Caco-2 (cell line): ENCODE results near the gene PTPRN2. TPM values are rescaled to one million over a fixed set of nuclear protein-coding genes. Genes with fewer than 3 reads are reported as not detected.

ENCODE experiments used
- BruUV-seq: library from RNA; stranded (reverse); fragments of 400-500 nt; replicated peaks from 2 replicates; lab custom pipeline; 2021; lab: Mats Ljungman, UMichigan
- CTCF ChIA-PET: fragments of 300-600 bp; sonication (Branson Sonifier 250); formaldehyde crosslinking; loops from one replicate; lab custom pipeline; 2022; ENCODE audit warnings: antibody characterized with exemption; lab: Charles Lee
- POLR2A ChIA-PET: fragments of 300-600 bp; sonication (Branson Sonifier 250); formaldehyde crosslinking; loops from one replicate; lab custom pipeline; 2022; ENCODE audit warnings: antibody characterized with exemption; lab: Charles Lee
- DNase-seq, 2 experiments: peaks; one replicate each; pipeline versions ENCODE4 v3.0.0 to v3.0.0-alpha.2; 2020 to 2022
- H3K27me3 ChIP-seq: replicated peaks from 2 replicates; pipeline ENCODE4 v1.6.0; 2011; ENCODE audit warnings: low read length; ENCODE audit not compliant: control insufficient read depth, insufficient read depth
- H3K36me3 ChIP-seq: 2 replicates; pipeline ENCODE4 v1.5.1; 2011; ENCODE audit warnings: low read length; ENCODE audit not compliant: control insufficient read depth, insufficient read depth
- H3K4me1 ChIP-seq: fragments of 250-450 bp; sonication (Bioruptor Pico); 2 replicates; pipeline ENCODE4 v1.5.1; 2020; ENCODE audit warnings: mild to moderate bottlenecking
- H3K4me3 ChIP-seq: 2 replicates; pipeline ENCODE4 v1.5.1; 2011; ENCODE audit warnings: low read depth, mild to moderate bottlenecking, control low read depth, low read length
- H3K9me3 ChIP-seq: fragments of 250-450 bp; sonication (Bioruptor Pico); 2 replicates; pipeline ENCODE4 v1.5.1; 2020; ENCODE audit warnings: mild to moderate bottlenecking, moderate library complexity
- H3K27ac Mint-ChIP-seq: one replicate; pipeline ENCODE4 v1.8.0; 2022; ENCODE audit warnings: mixed read lengths; ENCODE audit not compliant: unreplicated experiment
- H3K27me3 Mint-ChIP-seq: one replicate; pipeline ENCODE4 v1.8.0; 2022; ENCODE audit warnings: mixed read lengths; ENCODE audit not compliant: insufficient read depth, unreplicated experiment
- H3K36me3 Mint-ChIP-seq: one replicate; pipeline ENCODE4 v1.8.0; 2022; ENCODE audit warnings: mild to moderate bottlenecking, mixed read lengths; ENCODE audit not compliant: insufficient read depth, unreplicated experiment
- H3K4me1 Mint-ChIP-seq: one replicate; pipeline ENCODE4 v1.8.0; 2022; ENCODE audit warnings: low read depth, mixed read lengths; ENCODE audit not compliant: unreplicated experiment
- H3K4me3 Mint-ChIP-seq: one replicate; pipeline ENCODE4 v1.8.0; 2022; ENCODE audit warnings: mild to moderate bottlenecking, moderate library complexity, mixed read lengths; ENCODE audit not compliant: unreplicated experiment
- H3K9me3 Mint-ChIP-seq: one replicate; pipeline ENCODE4 v1.8.0; 2022; ENCODE audit warnings: mixed read lengths; ENCODE audit not compliant: unreplicated experiment
- intact Hi-C: fragments of 100-400 bp; cut with micrococcal nuclease; formaldehyde crosslinking; loops from one replicate; pipeline ENCODE4 v1.10.0; 2022; ENCODE audit not compliant: unreplicated experiment
- total RNA-seq: library from RNA; stranded (reverse); gene quantifications from 2 replicates; pipeline ENCODE4 v1.2.3, GENCODE V29; 2022
- TF ChIP-seq, protein P1 (sequence below), 2 experiments: fragments of 200-600 bp in 1 of 2; IDR thresholded peaks; 1 replicate in 1 of 2; 2 replicates in 1 of 2; pipeline versions ENCODE4 v1.5.1 to v1.8.0; 2011 to 2022; ENCODE audit warnings: antibody characterized with exemption in 1 of 2, control low read depth in 1 of 2, inconsistent platforms in 1 of 2, low read depth in 1 of 2, low read length in 1 of 2, mild to moderate bottlenecking in 1 of 2, moderate library complexity in 1 of 2; ENCODE audit not compliant: insufficient read depth in 1 of 2, severe bottlenecking in 1 of 2, unreplicated experiment in 1 of 2

The PTPRN2 gene
- total RNA-seq, 1 experiment from 2014 or later = 1.4 TPM

DNA sequence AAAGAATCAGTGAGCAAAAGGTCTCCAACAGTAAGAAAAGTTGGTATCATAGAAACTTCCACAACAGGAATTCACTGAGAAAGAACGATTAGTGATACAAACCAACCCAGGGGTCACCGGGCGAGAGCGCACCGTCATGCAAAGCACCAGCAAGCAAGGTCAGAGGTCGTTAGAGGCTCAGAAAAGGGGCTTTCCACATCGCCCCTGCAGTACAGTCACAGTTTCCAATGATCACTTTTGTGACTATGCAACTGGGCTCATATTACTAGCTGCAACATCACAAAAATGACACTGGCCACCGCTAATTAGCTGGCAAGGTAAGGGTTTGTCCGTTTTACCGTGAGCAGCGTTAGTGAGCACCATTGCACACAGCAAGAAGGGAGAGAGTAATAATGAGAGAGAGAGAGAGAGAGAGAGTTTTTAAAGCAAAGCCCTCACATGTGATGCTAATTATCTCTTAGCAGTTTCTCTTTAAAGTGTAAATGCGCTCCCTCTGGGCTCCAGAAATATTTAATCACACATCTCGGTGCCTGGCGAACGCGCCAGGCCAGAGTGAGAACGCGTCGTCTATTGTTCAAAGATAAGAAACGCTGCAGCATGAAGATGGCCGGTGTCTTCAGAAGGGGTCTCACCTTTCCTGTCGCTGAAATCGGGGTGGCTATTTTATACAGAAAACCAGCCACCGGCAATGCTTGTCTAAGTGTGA lies 1013.4 kb downstream of the PTPRN2 start:
- intact Hi-C loops = no loop called here
- BruUV-seq = no TSS peak
- Histone ChIP-seq H3K4me3 (no peak overlapping the region), H3K27me3 (no peaks in the 10 kb centered on the region), H3K4me1 (no peaks in the 10 kb centered on the region), H3K9me3 (no peaks in the 10 kb centered on the region), H3K36me3 (no peaks in the 10 kb centered on the region)
- Mint-ChIP-seq H3K9me3 (no peaks in the 10 kb centered on the region), H3K4me1 (no peaks in the 10 kb centered on the region), H3K36me3 (no peaks in the 10 kb centered on the region), H3K27ac (no peak overlapping the region), H3K4me3 (no peak overlapping the region), H3K27me3 (peaks cover 11% of the 10 kb centered on the region)
- CTCF ChIA-PET = no interaction called here
- TF ChIP-seq, protein P1, sequence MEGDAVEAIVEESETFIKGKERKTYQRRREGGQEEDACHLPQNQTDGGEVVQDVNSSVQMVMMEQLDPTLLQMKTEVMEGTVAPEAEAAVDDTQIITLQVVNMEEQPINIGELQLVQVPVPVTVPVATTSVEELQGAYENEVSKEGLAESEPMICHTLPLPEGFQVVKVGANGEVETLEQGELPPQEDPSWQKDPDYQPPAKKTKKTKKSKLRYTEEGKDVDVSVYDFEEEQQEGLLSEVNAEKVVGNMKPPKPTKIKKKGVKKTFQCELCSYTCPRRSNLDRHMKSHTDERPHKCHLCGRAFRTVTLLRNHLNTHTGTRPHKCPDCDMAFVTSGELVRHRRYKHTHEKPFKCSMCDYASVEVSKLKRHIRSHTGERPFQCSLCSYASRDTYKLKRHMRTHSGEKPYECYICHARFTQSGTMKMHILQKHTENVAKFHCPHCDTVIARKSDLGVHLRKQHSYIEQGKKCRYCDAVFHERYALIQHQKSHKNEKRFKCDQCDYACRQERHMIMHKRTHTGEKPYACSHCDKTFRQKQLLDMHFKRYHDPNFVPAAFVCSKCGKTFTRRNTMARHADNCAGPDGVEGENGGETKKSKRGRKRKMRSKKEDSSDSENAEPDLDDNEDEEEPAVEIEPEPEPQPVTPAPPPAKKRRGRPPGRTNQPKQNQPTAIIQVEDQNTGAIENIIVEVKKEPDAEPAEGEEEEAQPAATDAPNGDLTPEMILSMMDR (IDR thresholded peaks at IDR 0.05; ENCODE audit: insufficient read depth in 1 of 2, low read depth in 1 of 2, low read length in 1 of 2, severe bottlenecking in 1 of 2, unreplicated experiment in 1 of 2) = no peak
- POLR2A ChIA-PET = no interaction called here
- no peak for DNase-seq

- no peaks in the 10 kb centered on the region for H3K36me3 ChIP-seq
- no peaks in the 10 kb centered on the region for H3K27me3 ChIP-seq
- Mint-ChIP-seq H3K4me1 (no peaks in the 10 kb centered on the region), H3K27me3 (peaks cover 10% of the 10 kb centered on the region), H3K4me3 (no peak overlapping the region), H3K9me3 (no peaks in the 10 kb centered on the region), H3K27ac (no peak overlapping the region), H3K36me3 (no peaks in the 10 kb centered on the region)
- no peaks in the 10 kb centered on the region for H3K4me1 ChIP-seq
- no peak for DNase-seq
- no peaks in the 10 kb centered on the region for H3K9me3 ChIP-seq
- ChIA-PET CTCF (no interaction called here), POLR2A (no interaction called here)
- no TSS peak for BruUV-seq
- intact Hi-C loops = no loop called here
- no peak overlapping the region for H3K4me3 ChIP-seq
- TF ChIP-seq, protein P1 (IDR thresholded peaks at IDR 0.05; ENCODE audit: insufficient read depth in 1 of 2, low read depth in 1 of 2, low read length in 1 of 2, severe bottlenecking in 1 of 2, unreplicated experiment in 1 of 2) = no peak
Observed at GRCh38 chr7:157573244-157573643, 1014.4 kb downstream of the PTPRN2 start.

DNA sequence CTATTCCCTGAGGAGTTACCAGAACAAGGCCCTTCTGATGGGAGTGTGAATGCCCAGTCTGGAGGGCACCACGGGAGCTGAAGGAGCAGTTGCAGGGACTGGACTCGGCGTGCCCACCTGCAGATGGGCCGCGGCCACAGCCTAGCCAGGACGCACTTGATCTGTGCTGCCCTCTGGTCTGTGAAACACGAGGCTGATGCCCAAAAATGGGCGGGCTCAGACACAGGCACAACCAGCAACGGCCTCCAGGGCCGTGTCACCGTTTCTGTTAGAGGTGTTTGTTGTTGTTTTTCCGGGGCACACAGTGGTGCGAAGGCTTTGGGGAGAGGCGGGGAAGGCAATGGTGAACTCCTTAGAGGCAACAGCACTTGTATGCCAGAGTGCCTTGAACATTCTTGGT lies 1015.0 kb downstream of the PTPRN2 start:
- Mint-ChIP-seq H3K27ac (no peak overlapping the region), H3K4me1 (no peaks in the 10 kb centered on the region), H3K9me3 (no peaks in the 10 kb centered on the region), H3K4me3 (no peak overlapping the region), H3K27me3 (peaks cover 13% of the 10 kb centered on the region), H3K36me3 (no peaks in the 10 kb centered on the region)
- no peaks in the 10 kb centered on the region for H3K36me3 ChIP-seq
- no peaks in the 10 kb centered on the region for H3K4me1 ChIP-seq
- POLR2A ChIA-PET = no interaction called here
- no peak overlapping the region for H3K4me3 ChIP-seq
- TF ChIP-seq, protein P1 (IDR thresholded peaks at IDR 0.05; ENCODE audit: insufficient read depth in 1 of 2, low read depth in 1 of 2, low read length in 1 of 2, severe bottlenecking in 1 of 2, unreplicated experiment in 1 of 2) = no peak
- CTCF ChIA-PET = no interaction called here
- no peak for DNase-seq
- no peaks in the 10 kb centered on the region for H3K9me3 ChIP-seq
- intact Hi-C loops = no loop called here
- BruUV-seq = no TSS peak
- H3K27me3 ChIP-seq = no peaks in the 10 kb centered on the region
